ENCODE data around the gene FARS2.

DNA sequence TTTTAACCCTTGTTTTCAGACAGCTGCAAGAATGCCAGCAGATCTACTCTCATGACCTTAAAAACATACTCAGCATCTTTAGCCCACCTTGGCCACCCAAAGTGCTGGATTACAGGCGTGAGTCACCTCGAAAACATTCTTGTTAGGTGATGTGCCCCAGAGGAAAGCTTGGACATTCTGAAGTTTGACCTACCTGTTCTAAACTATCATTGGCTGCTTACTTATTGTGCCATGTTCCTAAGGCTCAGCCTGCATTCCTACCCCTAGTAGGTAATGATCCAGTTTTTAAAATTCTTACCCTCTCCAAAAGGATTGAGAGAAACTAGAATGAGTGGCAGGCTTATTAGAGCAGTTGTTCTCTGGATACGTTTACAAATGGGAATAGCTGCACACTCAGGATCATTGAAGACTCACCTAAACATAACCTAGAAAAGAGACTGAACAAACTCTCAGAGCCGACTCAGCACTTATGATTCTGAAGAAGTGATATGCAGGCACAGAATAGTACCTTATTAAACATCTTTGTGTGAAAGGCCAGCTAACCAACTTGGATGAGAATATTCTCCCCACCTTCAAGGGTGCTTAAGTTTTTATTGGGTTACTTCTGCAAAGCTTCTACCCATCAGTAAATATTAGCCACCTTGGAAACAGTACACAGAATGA is 383.3 kb downstream of the FARS2 start:
- TF ChIP-seq, protein P1, sequence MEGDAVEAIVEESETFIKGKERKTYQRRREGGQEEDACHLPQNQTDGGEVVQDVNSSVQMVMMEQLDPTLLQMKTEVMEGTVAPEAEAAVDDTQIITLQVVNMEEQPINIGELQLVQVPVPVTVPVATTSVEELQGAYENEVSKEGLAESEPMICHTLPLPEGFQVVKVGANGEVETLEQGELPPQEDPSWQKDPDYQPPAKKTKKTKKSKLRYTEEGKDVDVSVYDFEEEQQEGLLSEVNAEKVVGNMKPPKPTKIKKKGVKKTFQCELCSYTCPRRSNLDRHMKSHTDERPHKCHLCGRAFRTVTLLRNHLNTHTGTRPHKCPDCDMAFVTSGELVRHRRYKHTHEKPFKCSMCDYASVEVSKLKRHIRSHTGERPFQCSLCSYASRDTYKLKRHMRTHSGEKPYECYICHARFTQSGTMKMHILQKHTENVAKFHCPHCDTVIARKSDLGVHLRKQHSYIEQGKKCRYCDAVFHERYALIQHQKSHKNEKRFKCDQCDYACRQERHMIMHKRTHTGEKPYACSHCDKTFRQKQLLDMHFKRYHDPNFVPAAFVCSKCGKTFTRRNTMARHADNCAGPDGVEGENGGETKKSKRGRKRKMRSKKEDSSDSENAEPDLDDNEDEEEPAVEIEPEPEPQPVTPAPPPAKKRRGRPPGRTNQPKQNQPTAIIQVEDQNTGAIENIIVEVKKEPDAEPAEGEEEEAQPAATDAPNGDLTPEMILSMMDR (conservative IDR thresholded peaks at IDR 0.05; ENCODE audit: low read length), result no peak
- no peak for TF ChIP-seq EZH2phosphoT487 (IDR thresholded peaks at IDR 0.05; ENCODE audit: borderline replicate concordance, low read depth, low read length)
